CD4-positive, alpha-beta T cell treated with Interferon alpha-2 for 1 hour (primary cell): ENCODE measurements around the gene RFX3.
A peak's percentile ranks its signal among the peaks of the same experiment; 100 is the strongest.

Source experiments
- DNase-seq, 2 donors: peaks; one replicate each; pipeline ENCODE4 v3.0.0-alpha.2; 2020 to 2022

The RFX3 gene

DNA sequence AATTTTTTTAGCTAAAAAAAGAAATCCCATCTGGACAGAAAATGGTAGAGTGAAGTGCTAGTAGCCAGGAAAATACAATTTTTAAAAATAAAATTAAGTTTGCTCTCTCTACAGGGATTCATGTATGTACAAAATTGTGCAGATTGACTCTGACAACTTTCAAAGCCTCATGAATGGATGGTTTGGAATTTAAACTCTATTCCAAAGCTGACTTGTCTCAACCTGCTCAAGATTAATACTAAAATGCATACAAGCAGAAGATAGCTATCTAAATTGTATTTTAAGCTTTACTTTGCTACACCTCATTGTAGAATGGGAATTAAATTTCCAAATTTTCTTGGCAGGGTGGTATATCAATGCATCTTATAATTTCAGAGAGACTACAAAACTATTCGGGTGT, 257.6 kb downstream of the RFX3 start:
- no peak for DNase-seq

GRCh38 chr9:3263698-3264097, 262.1 kb downstream of the RFX3 start:
- no peak for DNase-seq

DNA sequence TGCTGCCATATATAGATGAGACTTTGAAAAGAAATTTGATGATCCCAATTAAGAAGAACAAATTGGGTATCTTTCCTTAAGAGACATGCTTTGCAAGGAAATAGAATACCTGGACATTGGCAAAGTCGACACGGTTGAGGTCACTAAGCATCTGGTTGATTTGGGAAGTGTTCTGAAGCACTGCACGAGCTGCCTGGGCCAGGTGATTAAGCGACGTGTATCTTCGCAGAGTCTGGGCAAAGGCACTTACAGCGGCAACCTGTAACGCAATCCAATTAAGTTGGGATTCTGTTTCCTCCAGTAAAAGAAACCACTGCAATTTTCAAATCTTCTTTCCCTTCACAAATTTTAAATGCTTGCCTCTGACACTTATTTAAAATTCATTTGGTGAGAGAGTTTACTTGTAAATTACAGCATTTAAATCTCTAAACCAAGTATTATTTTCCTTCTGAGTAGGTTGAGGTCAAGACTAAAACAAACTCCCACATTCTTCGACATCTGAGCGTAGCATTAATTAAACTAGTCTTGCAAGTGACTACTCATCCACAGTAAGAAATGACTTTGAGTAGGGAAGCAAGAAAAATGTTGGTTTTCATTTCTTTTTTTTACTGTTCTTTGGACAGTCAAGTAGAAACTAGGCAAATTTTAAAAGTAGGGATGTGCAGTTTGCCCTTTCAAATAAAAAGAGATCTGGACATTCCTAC, 262.8 kb downstream of the RFX3 start:
- DNase-seq: no peak

DNA sequence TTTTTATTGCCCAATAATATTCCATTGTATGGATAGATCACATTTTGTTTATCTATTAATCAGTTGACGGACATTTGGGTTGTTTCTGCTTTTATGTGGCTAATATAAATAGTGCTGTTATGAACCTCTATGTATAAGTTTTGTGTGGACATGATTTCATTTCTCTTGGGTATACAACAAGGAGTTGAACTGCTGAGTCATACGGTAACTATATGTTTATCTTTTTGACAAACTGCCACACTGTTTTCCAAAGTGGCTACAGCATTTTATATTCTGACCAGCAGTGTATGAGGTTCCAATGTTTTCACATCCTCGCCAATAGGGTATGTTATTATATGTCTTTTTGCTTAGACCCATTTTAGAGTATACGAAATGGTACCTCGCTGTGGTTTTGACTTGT, 264.3 kb downstream of the RFX3 start:
- no peak for DNase-seq

GRCh38 chr9:3256571-3257330, 269.1 kb downstream of the RFX3 start:
- no peak for DNase-seq

DNA sequence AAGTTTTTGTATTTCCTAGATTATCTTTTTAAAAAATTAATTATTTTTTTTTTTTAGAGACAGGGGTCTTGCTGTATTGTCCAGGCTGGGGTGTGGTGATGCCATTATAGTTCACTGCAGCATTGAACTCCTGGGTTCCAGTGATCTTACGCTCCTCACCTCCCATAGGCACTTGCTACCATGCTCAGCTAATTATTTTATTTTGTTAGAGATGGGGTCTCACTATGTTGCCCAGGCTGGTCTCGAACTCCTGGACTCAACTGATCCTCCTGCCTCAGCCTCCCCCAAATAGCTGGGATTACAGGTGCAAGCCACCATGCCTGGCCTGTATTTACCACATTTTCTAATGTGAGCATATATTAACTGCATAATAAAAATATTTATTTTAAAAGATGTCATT, 274.5 kb downstream of the RFX3 start:
- DNase-seq: no peak

DNA sequence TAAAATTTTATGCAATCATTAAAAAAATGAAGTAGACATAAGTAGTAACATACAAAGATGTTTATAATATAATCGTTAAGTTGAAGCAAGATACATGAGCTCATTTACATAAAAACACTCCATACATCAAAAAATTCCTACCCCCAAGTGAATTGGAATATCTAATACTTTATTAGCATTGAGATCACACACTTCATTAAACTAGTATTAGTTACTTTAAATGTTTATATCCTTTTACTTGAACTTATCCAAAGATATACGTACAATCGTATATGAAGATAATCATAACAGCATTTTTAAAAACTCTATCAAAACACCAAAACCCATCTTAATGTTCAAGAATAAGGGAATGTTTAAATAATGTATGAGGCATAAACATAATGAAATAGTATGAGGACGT, 275.1 kb downstream of the RFX3 start:
- DNase-seq: no peak

GRCh38 chr9:3247211-3247610, 278.6 kb downstream of the RFX3 start:
- no peak for DNase-seq

DNA sequence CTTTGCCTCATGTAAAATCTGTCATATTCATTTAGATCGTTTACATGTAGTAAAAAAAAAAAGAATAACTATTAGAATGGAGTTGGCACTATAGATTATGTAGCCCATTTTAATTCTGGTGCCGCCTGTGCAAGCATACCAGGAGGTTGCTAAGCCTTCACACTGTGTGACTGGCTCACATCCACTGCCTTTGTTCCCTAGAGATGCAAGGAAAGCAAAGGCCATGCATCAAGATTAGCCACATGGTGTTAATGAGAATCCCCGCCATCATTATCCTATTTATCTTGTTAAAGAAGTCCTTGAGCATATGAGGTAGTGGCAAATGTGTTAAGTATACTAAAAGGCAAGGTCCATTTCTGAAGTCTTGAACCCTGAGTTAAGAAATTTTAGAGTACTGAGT, 279.6 kb downstream of the RFX3 start:
- DNase-seq: no peak

- DNase-seq: peak in 1 of 2 donors; percentile 2
Measured at GRCh38 chr9:3244963-3245653, 280.7 kb downstream of the RFX3 start.

DNA sequence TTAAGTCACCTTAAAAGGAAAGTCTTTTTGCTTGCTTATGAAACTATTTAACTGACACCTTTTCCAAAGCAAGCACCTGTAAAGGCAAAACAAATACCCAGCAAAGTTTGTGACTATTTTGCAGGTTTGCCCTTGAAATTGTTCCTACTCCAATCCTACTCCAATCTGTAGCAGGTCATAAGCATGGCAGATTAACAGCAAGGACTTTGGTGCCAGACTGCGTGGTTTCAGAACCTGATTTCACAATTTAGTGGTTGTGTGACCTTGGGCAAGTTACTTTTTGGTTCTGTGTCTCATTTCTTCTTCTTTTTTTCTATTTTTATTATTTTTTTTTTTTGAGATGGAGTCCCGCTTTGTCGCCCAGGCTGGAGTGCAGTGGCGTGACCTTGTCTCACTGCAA, 282.1 kb downstream of the RFX3 start:
- no peak for DNase-seq

GRCh38 chr9:3241290-3241689, 284.5 kb downstream of the RFX3 start:
- DNase-seq: no peak

DNA sequence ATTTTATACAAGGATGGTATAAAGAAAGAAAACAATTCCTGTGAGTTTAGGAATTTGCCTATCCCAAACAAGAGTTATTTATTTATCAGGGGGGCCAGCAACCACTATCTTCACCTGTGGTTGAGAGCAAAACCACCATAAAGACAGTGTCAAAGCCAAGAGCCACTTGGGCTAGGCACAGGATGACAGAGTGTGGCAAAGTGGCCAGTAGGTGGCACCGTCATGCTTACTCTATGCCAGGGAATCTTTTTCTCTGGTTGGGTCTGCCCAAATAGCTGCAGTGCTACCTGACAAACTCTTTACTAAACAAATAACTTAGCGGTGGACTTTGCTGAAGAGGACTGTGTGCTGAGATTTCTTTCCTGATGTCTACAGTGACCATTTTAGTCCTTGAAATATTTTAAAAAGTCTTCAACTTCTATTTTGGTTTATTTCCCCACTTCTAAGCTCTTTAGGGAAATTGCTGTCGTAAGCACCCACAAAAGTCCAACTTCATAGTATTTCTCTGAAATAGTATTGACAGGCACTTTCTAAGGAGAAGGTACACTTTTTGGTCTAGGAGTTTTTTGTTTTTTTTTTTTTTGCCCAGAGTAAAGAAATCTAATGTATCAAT, 285.0 kb downstream of the RFX3 start:
- peak; percentile 58 to 64 for DNase-seq

GRCh38 chr9:3239240-3239639, 286.6 kb downstream of the RFX3 start:
- DNase-seq: no peak

DNA sequence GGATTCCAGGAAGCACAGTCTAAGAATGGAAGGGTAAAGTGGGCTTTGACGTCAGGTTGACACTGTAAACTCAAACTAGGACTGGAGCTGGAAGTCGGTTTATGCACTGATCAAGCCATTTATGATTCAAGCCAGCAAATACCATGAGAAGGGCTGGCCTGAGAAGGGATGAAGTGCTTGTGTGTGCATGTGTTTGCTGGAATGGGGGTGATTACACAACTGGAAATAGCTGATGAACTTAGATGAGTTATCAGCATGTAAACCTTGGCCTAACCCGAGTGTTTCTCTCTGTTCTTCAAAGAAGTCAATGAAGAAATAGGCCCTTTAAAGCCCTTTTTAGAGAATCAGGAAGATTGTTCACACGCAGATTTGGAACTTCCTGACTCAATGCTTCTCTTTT, 287.6 kb downstream of the RFX3 start:
- no peak for DNase-seq

- DNase-seq: no peak
Measured at GRCh38 chr9:3237121-3237520, 288.7 kb downstream of the RFX3 start.

- no peak for DNase-seq
Measured at GRCh38 chr9:3235497-3235896, 290.3 kb downstream of the RFX3 start.

- DNase-seq: no peak
Measured at GRCh38 chr9:3224931-3225330, 300.9 kb downstream of the RFX3 start.

DNA sequence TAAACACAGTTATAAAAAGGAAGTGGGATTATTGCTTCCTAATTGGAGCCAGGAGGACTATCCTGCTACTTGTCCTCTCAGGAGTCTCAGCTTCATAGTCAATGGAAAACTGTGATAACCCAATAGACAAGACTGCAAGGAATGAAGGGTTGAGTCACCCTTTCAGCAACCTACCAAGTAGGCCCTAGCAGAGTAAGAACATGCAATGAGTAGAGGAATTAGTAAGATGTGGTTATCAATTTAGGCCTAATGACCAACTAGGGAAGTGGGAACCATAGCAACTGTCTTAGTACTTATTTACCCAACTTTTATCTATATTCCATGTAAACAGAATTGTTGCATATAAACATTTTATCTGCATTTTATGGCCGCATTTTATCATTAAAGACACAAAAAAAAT, 310.1 kb downstream of the RFX3 start:
- no peak for DNase-seq

GRCh38 chr9:3214741-3215140, 311.1 kb downstream of the RFX3 start:
- no peak for DNase-seq

DNA sequence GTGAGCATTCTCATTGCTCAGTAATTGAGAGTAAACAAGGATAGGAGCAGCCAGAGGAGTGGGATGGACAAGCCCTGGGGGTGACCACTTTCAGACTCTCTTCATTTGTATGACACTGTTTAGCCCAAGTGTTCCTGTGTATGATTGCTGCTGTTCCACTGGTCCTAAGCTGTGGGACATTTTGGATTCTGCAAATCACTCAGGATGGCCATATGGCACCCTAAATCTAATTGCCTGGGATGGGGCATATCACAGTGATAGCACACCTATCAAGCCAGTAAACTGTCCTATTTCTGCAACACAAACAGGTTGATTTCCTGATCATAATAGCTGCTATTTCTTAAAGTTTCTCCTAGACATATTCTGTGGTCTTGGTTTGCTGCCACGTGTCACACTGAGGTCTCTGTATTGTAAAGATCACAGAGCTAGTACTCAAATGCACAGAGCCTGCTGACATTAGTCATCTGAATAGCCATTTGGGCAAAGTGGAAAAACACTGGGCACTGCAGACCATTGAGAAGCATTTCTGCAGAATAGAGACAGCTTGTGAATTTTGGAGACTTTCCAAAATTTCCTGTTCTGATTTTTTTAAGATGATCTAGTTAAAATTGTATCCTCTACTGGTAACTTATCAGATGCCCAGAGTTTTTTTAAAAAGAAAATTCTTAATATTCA, 320.2 kb downstream of the RFX3 start:
- no peak for DNase-seq

GRCh38 chr9:3200331-3200774, 325.4 kb downstream of the RFX3 start:
- DNase-seq: no peak

- no peak for DNase-seq
Measured at GRCh38 chr9:3193791-3194190, 332.0 kb downstream of the RFX3 start.
